A673 (cell line): ENCODE measurements around the gene MCRS1.

Experiments
- EZH2 ChIP-seq: fragments of 200-600 bp; sonication (generic); IDR thresholded peaks from 2 replicates; pipeline ENCODE4 v1.6.1; 2017; ENCODE audit warnings: borderline replicate concordance, low read depth, mild to moderate bottlenecking, mixed read lengths, antibody characterized with exemption, low read length; ENCODE audit not compliant: poor library complexity, severe bottlenecking
- TF ChIP-seq, protein P1 (sequence below): fragments of 300-800, 200-600 bp; sonication (generic); conservative IDR thresholded peaks from 2 replicates; pipeline ENCODE4 v1.5.1; 2017; ENCODE audit warnings: low read depth, mild to moderate bottlenecking, antibody characterized with exemption, low read length, moderate library complexity, mixed read lengths

DNA sequence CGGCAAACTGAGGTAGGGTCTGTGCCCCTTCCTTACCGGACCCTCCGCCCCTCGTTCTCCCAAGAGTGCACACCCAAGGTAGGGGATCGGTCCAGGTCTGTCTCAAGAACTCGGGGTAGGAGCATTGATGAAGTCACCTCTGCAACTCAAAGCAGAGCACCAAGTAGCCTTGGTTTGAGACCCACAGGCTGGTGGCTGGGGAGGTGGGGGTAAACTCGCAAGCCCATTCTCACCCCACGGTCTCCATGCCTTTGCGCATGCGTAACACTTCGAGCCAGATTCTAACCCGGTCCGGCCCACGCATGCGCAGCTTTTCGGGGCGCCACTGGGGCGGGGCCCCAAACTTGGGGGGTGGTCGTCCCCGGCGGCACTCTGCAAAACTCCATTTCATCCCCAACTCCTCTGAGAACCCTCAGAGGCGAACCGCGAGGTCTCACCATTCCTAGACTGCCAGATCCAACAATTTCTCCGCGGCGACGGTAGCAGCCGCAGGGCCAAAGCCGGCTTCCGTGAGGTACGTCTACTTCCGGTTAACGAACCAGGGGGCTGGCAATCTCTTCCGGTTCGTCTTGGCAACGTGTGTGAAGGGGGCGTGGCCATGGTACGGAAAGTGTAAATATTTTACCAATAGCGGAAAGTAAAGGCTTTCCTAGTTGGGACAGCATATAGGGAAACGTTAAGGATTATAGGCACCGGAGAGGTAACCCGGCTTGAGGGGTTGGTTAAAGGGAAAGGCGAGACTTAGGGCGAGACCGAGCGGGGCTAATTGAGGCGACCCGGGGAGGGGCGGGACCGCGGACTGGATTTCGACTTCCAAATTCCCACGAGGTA is at the start of gene MCRS1:
- TF ChIP-seq, protein P1, sequence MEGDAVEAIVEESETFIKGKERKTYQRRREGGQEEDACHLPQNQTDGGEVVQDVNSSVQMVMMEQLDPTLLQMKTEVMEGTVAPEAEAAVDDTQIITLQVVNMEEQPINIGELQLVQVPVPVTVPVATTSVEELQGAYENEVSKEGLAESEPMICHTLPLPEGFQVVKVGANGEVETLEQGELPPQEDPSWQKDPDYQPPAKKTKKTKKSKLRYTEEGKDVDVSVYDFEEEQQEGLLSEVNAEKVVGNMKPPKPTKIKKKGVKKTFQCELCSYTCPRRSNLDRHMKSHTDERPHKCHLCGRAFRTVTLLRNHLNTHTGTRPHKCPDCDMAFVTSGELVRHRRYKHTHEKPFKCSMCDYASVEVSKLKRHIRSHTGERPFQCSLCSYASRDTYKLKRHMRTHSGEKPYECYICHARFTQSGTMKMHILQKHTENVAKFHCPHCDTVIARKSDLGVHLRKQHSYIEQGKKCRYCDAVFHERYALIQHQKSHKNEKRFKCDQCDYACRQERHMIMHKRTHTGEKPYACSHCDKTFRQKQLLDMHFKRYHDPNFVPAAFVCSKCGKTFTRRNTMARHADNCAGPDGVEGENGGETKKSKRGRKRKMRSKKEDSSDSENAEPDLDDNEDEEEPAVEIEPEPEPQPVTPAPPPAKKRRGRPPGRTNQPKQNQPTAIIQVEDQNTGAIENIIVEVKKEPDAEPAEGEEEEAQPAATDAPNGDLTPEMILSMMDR: no peak
- TF ChIP-seq EZH2: no peak
